ENCODE measurements around the gene HEXIM2. TPM values are rescaled to one million over a fixed set of nuclear protein-coding genes. Genes with fewer than 3 reads are reported as not detected.
A peak's percentile ranks its signal among the peaks of the same experiment; 100 is the strongest.

Gene HEXIM2
- total RNA-seq, 4 donors from 2014 or later = 3.0 to 11.6 (median 7.6) TPM; not detected in 1

GRCh38 chr17:45118691-45119090 is 43.0 kb upstream of the HEXIM2 start:
- H3K4me1 ChIP-seq = peaks cover 0 to under 1% of the 10 kb centered on the region in 2 donors
- no peak for DNase-seq
- TF ChIP-seq CTCF (IDR thresholded peaks at IDR 0.05) = no peak
- no peak for TF ChIP-seq POLR2A (IDR thresholded peaks at IDR 0.05)
- H3K27ac ChIP-seq = no peak overlapping the region
- H3K36me3 ChIP-seq = no peaks in the 10 kb centered on the region
- intact Hi-C loops (cut with DNase I; ENCODE audit: low total_unique reads) = no loop called here
- no peaks in the 10 kb centered on the region for H3K27me3 ChIP-seq
- no peaks in the 10 kb centered on the region for H3K9me3 ChIP-seq
- no peak overlapping the region for H3K4me3 ChIP-seq

- intact Hi-C loops (cut with DNase I; ENCODE audit: low total_unique reads) = no loop called here
- no peaks in the 10 kb centered on the region for H3K9me3 ChIP-seq
- H3K36me3 ChIP-seq = no peaks in the 10 kb centered on the region
- H3K27me3 ChIP-seq = no peaks in the 10 kb centered on the region
- no peak overlapping the region for H3K4me3 ChIP-seq
- no peak for DNase-seq
- H3K4me1 ChIP-seq = peaks cover 0 to 10% of the 10 kb centered on the region in 2 donors
- no peak overlapping the region for H3K27ac ChIP-seq
- TF ChIP-seq CTCF (IDR thresholded peaks at IDR 0.05) (no peak), POLR2A (IDR thresholded peaks at IDR 0.05) (no peak)
Measured at GRCh38 chr17:45119964-45120363, 41.7 kb upstream of the HEXIM2 start.

GRCh38 chr17:45120558-45120957 is 41.1 kb upstream of the HEXIM2 start:
- intact Hi-C loops (cut with DNase I; ENCODE audit: low total_unique reads) = no loop called here
- Histone ChIP-seq H3K9me3 (no peaks in the 10 kb centered on the region), H3K27me3 (no peaks in the 10 kb centered on the region), H3K4me3 (no peak overlapping the region), H3K27ac (no peak overlapping the region), H3K4me1 (peaks cover 0 to 10% of the 10 kb centered on the region in 2 donors), H3K36me3 (no peaks in the 10 kb centered on the region)
- no peak for DNase-seq
- TF ChIP-seq POLR2A (IDR thresholded peaks at IDR 0.05) (no peak), CTCF (IDR thresholded peaks at IDR 0.05) (no peak)

- H3K36me3 ChIP-seq = no peaks in the 10 kb centered on the region
- no peak for TF ChIP-seq CTCF (IDR thresholded peaks at IDR 0.05)
- TF ChIP-seq POLR2A (IDR thresholded peaks at IDR 0.05) = no peak
- H3K9me3 ChIP-seq = no peaks in the 10 kb centered on the region
- no peak for DNase-seq
- peaks cover 0 to 10% of the 10 kb centered on the region in 2 donors for H3K4me1 ChIP-seq
- no peak overlapping the region for H3K4me3 ChIP-seq
- no peaks in the 10 kb centered on the region for H3K27me3 ChIP-seq
- no peak overlapping the region for H3K27ac ChIP-seq
- intact Hi-C loops (cut with DNase I; ENCODE audit: low total_unique reads) = no loop called here
Measured at GRCh38 chr17:45121055-45121454, 40.6 kb upstream of the HEXIM2 start.

GRCh38 chr17:45123076-45123770 is 38.5 kb upstream of the HEXIM2 start:
- no peaks in the 10 kb centered on the region for H3K27me3 ChIP-seq
- intact Hi-C loops (cut with DNase I; ENCODE audit: low total_unique reads) = no loop called here
- no peaks in the 10 kb centered on the region for H3K9me3 ChIP-seq
- H3K4me1 ChIP-seq = peaks cover 1 to 19% of the 10 kb centered on the region in 2 donors
- H3K4me3 ChIP-seq = no peak overlapping the region
- no peak for DNase-seq
- H3K27ac ChIP-seq = peak overlapping the region; percentile 68 to 88
- no peaks in the 10 kb centered on the region for H3K36me3 ChIP-seq
- TF ChIP-seq CTCF (IDR thresholded peaks at IDR 0.05) = no peak
- TF ChIP-seq POLR2A (IDR thresholded peaks at IDR 0.05) = no peak
